ENCODE measurements around the gene AP1B1.

AP1B1 gene

GRCh38 chr22:29330291-29330690, 58.1 kb downstream of the AP1B1 start:
- DNase-seq = no peak

GRCh38 chr22:29329581-29329980, 58.8 kb downstream of the AP1B1 start:
- no peak for DNase-seq

- no peak for DNase-seq
These were observed 59.5 kb downstream of the AP1B1 start for GRCh38 chr22:29328566-29329500.

GRCh38 chr22:29328055-29328454, 60.3 kb downstream of the AP1B1 start:
- DNase-seq = no peak

GRCh38 chr22:29327089-29327764, 61.1 kb downstream of the AP1B1 start:
- DNase-seq = no peak

GRCh38 chr22:29326481-29326880, 61.9 kb downstream of the AP1B1 start:
- DNase-seq = no peak

GRCh38 chr22:29325785-29326315, 62.5 kb downstream of the AP1B1 start:
- no peak for DNase-seq

GRCh38 chr22:29325356-29325755, 63.0 kb downstream of the AP1B1 start:
- DNase-seq = no peak

- no peak for DNase-seq
These were observed 64.7 kb downstream of the AP1B1 start for GRCh38 chr22:29323641-29324040.

- no peak for DNase-seq
These were observed 67.8 kb downstream of the AP1B1 start for GRCh38 chr22:29320546-29320945.

- no peak for DNase-seq
These were observed 69.3 kb downstream of the AP1B1 start for GRCh38 chr22:29319072-29319471.

- no peak for DNase-seq
These were observed 70.4 kb downstream of the AP1B1 start for GRCh38 chr22:29317827-29318454.

GRCh38 chr22:29316141-29316828, 72.1 kb downstream of the AP1B1 start:
- DNase-seq = no peak

GRCh38 chr22:29315286-29316140, 72.9 kb downstream of the AP1B1 start, which contains the start of gene RASL10A:
TSS of gene RASL10A (minus strand) at chr22:29315697. CDS start at chr22:29315246, 451 bp downstream.
- DNase-seq = no peak

- no peak for DNase-seq
These were observed 73.7 kb downstream of the AP1B1 start for GRCh38 chr22:29314537-29315285.

- no peak for DNase-seq
These were observed 74.5 kb downstream of the AP1B1 start for GRCh38 chr22:29313576-29314466.

- no peak for DNase-seq
These were observed 75.2 kb downstream of the AP1B1 start for GRCh38 chr22:29313126-29313575.

- DNase-seq = no peak
These were observed 75.9 kb downstream of the AP1B1 start for GRCh38 chr22:29312218-29313125.
